ENCODE data around the gene ABHD14A.

The ABHD14A gene

DNA sequence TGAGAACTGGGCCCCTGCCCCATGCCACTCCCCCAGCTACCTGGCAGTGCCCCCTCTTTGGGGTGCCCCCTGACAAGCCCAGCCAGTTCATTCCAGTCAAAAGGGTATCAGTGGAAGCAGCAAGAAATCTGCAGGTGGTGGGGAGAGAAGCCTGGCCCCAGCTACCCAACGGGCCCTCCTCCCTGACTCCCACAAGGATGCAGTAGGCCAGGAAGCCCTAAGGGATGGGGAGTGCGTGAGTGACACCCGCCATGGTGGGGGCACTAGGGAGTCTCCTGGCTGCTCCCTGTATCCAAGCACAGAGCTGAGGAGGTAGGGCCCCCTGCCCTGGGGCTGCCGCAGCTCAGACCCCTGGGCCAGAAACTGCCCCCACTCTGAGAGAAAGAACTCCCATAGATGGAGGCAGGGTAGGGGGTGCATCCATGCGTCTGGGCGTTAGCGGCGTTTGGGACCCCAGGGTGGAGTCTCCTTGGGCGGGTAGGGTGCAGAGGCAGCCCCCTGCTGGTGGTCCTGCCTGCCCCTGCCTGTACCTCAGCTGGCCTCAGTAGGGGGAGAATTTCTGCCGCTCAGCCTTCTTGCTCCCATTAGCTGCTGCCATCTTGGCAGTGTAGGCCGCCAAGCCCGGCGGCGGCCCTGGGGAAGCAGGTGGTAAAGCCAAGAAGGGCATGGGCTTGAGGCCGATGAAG is 17.2 kb upstream of the ABHD14A start:
- DNase-seq (ENCODE audit: low spot score) = no peak

DNA sequence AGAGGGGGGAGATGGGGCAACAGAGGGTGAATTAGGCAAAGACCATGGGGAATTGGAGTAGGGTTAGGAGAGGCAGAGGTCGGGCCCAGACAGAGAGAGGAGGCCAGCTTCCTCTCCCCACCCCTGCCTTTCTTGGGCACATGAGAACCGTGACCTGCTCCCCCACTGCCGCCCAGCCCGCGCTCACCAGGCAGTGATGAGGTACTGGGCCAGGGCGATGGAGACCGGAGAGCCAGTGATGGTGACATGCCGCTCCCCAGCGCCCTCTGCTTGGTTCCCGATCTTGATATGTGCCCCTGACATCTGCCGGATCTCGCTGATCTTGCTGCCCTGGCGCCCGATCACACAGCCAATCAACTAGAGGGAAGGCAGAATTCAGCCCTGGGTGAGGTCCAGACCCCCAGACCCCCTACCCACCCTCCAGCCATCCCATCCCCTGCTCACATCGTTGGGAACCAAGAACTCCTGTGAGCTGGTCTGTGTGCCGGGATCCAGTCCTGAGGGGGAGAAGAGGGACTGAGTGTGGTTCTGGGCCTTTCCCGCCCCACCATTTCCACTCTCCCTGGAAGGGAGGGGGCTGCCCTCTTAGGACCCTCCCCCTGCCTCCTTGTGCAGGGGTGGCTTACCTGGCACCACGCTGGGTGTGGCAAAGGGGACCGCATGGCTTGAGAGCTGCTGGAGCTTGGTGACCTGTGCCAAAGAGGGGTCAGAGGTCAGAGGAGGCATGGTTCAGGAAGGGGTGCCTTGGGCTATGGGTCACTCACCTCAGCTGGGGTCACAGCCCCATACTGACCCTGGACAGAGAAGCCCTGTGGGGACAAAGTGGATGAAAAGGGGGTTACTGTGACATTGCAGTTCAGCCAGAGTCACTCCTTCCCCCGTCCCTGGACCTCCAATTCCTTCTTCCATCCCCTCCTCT is 16.0 kb upstream of the ABHD14A start:
- DNase-seq (ENCODE audit: low spot score) = no peak

DNA sequence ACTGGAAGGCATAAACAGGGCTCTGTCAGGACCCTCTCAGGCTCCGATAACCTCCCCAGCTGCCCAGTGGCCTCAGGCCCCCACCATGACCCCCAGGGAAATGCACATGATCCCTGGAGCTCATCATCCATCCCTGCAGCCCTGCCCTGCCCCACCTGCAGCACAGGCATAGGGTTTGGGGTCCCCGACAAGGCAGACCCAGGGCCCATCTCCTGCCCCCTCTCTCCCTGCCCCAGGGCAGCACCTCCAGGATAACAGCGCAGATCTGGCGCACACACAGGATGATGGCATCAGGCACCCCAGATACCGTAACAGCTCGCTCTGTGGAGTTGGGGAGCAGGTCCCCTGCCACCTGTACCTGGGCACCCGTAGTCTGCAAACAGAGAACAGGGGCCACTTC is 15.2 kb upstream of the ABHD14A start:
- DNase-seq (ENCODE audit: low spot score) = no peak

DNA sequence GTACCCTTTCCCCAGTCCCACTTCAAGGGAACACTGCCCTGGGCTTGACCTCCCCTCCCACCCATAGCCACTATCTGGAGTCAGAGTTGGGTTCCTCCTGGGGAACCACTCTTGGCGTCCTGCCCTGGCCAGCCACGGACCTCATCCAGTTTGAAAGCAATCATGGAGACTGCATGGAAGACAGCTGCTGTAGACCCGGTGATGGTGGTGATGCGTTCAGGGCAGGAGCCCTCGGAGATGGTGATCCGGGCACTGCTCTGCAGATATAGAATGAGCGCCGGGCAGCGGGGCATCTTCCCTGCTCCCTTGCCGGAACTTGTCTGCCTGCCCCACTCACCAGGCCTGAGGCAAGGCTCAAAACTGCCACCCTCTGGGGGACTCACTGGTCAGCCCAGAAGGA is 14.5 kb upstream of the ABHD14A start:
- DNase-seq (ENCODE audit: low spot score) = no peak

DNA sequence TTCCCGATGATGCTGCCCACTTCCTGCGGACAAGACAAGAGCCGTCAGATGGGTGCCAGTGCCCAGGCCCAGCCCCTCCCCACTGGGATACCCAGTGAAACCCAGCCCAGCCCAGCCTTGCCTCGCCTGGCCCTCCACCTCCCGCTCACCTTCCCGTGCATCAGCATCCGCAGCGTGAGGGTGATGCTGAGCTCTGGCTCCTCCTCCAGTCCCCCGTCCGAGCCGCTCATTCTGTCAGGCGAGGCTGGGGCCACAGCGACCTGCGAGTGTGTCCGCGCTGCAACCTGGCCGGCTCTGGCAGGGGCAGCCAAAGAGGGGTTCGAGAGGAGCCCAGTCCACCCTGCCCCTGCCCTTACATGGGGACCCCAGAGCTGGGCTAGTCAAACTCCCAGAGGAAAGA is 13.9 kb upstream of the ABHD14A start:
- DNase-seq (ENCODE audit: low spot score) = no peak

DNA sequence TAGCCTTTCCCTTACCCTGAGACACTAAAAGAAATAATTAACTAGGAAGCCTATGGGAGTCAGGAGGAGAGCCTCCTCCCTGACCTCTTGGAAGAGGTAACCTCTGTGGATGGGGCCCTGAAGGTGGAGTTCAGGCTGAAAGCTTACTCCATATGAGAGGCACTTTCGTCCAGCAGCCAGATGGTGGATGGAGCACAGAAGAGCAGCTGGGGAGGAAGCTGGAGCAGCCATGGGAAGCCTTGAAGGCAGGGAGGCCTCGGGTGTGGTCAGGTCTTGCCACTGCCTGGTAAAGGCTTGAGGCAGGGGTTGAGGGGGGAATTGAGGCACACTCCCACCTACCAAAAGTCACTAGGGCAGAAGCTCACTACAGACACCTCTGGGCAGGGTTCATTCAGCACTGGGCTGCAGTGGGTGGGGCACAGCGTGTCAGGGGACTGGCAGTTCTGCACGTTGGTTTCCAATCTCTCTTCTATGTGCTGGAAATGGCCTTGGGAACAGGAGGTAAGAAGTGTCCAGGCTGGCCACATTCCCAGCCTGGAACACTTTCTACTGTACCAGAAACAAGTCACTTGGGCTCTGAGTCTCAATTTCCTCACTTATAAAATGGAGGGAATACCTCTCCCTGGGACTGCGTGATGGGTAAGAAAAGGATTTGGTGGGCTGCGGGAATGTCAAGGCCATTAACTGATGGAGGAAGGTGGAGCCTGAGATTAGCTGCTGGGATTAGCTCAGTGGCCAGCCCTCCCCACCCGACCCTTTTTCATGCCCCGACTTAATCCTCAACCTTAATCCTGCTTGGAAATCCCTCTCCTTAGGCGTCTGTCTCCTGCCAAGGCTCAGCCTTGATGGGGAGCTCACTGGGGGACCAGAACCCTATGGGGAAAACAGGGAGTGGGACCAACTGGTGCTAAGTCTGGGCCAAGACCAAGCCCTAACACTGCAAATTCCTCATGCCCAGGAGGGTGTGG is 13.0 kb upstream of the ABHD14A start:
- DNase-seq (ENCODE audit: low spot score) = no peak

DNA sequence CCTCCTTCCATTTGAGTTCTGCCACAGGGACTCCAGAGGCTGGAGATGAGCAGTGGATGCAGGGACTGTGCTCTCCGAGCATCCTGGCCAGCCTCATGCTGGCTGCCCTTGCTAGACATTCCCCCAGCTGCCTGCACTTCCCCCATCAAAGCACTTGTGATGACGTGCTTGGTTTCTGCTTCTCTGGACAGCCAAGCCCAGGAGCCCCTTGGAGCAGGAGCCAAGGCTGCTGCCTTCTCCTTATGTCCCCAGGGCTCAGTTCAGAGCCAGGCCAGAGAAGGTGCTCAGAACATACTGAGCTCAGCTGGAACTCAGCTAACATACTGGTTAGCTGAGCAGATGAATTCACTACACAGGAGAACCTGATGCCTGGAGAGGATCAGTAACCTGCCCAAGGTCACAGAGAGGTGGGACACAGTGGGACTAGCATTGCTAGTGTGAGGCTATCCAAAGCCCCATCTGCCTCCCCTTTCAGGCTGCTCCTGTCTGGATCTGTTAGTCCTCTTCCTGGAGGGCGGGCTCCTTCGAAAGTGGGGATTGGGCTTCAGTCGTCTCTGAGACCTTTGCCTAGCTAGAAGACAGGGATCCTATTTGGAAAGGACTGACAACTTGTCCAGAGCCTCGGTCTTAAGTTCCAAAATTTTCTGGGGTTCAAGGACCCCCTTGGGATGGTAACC is 11.9 kb upstream of the ABHD14A start:
- DNase-seq (ENCODE audit: low spot score) = no peak

DNA sequence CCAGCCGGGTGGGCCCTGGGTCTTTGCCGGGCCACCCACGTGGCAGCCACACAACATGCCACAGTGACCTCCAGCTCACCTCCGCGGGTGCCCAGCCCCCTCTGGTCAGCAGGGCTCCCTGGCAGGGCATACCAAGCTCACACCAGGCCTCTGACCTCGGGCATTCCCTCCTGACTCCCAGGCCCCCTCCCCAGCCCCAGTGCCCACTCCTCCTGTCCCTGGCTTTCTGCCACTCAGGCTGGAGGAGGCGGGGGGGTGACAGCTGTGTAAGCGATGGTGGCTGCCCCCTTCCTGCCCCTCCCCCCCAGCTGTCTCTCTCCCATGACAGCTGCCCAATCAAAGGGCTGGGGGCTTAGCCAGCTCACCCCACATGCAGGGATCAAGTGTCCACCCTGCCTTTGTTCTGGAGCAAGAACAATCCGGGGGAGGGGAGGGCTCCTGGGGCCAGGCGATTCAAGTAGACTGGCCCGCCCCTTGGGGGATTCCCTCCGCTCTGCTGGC is 10.9 kb upstream of the ABHD14A start:
- peak; percentile 67 for DNase-seq (ENCODE audit: low spot score)

DNA sequence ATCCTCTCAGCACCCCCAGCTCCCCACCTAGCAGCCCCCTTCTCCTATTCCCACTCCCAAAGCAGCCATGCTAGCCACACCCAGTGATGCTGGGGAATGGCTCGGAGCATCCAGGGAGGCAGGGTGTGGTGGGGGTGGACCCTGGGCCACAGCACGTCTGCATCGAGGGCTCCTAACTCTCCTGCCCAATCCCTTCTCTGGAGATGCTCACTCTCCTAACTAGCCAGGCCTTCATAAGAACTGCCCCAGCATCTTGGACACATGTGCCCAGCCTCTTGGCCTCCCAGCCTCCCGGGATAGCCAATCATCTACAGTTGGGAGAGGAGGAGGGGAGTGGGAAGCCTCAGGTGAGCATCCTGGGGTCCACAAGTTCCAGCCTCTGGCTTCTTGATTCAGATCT is 10.3 kb upstream of the ABHD14A start:
- DNase-seq (ENCODE audit: low spot score) = no peak

DNA sequence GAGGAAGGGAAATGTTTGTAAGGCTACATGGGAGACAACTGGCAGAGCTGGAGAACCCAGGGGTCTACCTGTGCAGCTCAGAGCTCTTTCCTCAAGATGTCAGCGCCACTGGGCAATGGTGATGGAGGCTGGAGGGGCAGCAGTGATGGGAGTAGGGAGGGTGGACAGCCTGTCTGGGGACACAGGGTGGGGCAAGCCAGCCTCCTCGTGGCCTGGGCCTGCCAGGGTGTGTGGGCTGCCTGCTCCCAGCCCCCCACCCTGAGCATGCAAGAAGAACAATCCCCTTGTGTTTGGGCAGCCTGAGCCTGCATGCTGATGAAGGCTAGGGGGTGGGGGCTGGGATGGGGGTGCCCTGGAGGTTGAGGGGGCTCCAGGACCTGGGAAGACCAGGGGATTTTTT is 8.8 kb upstream of the ABHD14A start:
- peak; percentile 90 for DNase-seq (ENCODE audit: low spot score)

DNA sequence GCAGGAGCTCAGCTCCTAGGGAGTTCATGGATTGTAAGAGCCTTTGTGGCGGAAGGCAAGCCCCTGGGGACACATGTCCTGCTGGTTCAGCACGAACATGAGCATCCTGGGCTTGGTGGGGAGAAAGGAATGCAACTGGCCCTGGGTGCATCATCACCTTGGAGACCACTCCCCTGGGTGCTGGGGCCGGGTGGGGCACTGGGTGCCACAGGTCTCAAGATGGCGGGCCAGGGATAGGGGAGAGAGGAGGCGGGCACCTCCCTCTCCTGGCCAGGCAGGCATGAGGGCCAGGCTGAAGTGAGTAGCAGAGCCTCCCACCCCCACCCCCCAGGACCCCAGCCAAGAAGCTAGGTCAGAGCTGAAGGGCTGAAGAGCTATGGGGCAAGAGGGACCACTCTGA is 8.4 kb upstream of the ABHD14A start:
- DNase-seq (ENCODE audit: low spot score) = no peak

DNA sequence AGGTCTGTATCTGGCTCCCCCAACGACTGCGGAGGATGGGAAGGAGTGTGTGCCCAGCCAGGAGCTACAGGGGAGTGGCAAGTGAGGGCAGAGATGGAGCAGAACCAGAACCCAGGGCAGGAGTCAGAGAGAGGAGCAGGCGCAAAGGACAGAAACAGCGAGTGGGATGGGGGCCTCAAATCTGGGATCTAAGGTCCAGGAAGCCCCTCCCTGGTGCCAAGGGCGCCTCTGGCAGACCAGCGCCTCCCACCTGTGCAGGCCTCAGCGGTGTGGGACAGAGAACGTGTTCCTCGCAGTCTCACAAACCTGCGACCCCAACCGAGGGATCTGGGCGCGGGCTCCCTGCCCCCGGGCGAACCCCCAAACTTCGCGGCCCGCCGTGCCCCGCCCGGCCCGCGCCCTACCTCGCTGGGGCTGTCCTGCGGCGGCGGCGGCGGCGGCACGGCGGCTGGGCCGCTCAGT is 7.9 kb upstream of the ABHD14A start:
- DNase-seq (ENCODE audit: low spot score) = no peak

DNA sequence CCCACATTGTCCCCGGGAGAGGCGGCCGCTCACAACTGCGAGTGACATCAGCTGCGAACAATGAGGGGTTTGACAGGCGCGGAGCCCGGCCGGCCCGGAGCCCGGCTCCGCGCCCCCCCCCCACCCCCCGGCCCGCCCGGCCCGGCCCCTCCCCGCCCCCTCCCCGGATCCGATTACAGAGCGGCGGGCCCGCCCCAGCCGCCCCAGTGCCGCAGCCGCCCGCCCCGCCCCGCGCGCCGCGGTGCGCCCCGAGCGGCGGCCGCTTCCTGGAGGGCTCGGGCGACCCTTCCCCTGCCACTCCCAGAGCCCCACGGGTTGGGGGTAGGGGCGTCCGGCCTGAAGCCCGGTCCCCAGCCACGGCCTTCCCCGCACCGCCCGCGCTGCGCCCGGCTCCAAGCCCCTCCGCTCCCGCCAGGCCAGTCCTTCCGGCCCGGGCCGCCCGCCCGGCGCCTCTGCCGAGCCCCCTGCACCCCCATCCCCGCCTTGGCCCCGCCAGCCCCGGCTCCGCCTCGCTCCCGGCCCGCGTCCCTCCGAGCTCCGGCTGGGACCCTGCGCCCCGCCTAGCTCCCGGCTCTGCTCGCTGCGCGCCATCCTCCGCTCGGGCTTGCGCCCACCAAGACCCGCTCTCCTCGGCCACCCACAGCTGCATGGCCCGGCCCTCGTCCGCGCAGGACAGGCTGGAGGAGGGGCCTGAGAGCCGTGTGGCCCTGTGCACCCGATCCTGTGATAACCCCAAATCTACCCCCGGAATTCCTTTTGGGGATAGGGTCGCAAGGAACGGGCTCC is 7.3 kb upstream of the ABHD14A start, which contains the start of gene PCBP4:
Gene PCBP4, minus strand, starts transcription at position 71 of the 786 bp plus-strand sequence. CDS start 6,214 bp downstream, outside the sequence.
- peak; percentile 83 for DNase-seq (ENCODE audit: low spot score)

DNA sequence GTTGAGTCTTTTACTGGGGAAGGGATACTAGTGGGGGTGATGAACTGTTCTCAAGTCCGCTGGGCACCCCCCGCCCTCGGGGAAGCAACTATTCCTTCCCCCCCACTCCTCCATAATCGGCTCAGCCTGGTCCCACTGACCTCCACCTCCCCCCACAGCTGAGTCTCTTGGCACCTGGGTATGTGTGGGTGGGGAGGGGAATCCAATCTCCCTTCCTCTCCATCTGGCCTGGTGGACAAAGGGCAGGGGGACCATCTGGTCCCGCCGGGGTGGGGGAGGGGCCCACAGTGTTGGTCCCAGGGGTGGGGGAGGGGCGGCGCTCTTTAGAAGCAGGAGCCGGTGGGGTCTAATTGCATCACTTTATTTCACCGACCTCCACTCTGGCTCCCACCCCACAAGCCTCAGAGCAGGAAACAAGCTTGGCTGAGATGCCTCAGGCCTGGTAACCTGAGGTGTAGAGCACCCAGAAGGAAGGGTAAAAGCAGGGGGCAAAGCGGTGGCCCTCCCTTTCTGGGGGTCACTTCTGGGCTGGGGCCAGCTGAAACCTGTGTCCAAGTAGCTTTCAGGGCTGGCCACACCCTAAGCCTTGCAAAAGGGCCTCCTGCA is 6.6 kb upstream of the ABHD14A start:
- no peak for DNase-seq (ENCODE audit: low spot score)

DNA sequence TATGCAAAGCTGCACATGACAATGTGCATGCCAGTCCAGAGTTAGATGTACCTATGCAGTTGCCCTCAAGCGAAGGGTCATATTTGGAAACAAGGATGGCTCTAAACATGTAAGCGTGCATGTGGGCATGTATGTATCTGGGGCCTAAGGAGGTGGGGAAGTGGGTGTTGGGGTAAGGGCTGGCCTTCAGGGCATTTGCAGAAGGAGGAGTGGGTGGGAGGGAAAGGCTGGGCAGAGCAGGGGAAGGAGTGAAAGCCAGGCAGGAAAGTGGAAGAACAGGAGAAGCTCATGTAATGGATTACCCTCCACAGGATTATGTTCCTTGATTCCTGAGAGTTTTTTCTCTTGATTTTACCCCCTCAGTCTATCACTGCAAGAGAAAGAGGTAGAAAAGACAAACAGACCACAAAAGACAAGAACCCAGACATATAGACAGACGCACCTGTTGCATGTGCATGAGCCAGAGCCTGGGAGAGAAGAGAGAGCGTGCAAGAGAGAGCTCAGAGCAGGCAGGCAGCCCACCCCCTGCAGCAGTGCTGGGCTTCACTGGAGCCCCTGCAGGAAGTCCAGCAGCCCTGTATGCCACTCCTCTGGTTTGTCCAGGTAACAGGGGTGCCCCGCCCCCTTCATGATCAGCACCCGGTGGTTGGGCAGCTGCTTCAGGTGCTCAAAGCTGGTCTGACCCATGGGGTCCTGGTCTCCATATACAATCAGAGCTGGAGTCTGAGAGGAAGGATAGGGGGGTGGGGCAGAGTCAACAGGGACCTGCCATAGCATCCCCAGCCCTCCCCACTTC is 5.8 kb upstream of the ABHD14A start:
- no peak for DNase-seq (ENCODE audit: low spot score)

DNA sequence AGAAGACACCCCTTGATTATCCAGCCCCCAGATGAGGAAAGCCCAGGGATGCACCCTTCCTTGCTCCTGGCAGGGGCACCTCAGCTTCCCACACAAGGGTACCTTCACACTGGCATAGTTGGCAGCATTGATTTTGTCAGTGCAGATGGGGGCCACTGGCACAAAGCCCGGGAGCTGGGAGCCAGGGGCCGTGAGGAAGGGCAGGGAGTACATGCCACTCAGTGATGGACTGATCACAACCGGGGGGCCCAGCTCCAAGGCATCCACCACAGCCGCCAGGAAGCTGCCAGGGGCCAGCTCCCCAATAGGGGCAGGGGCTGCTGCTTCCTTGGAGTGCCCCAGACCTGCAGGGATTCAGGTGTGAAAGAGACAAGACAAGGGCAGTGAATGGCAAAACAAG is 5.0 kb upstream of the ABHD14A start:
- DNase-seq (ENCODE audit: low spot score) = no peak

DNA sequence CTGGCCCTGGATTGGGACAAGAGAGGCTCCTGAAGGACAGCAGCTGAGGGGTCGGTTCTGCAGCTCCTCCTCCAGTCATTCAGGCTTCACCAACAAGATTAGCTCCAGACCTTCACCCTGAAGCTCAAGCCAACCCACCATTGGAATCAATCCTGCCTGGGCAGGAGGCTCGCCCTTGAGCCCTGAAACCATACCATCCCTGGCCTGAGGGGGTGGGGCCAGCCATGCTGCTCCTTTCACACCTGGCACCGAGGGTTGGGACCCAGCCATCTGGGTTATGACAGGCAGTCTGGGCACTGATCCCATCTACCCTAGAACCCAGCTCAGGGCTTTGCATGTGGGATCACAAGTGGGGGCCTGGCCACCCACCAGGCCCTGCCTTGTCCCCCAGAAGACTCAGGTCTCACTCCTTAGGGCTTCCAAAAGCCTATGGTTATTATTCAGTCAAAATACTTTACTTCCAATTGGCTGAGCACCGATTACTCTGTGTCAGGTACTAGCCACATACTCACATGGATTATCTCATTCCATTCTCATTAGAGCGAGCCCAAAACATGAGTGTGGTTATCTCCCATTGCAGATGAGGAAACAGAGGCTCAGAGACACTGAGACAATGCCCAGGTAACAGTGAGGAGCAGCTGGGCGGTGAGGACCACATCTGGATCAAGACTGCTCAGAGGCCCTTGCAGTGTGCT is 4.1 kb upstream of the ABHD14A start:
- no peak for DNase-seq (ENCODE audit: low spot score)

DNA sequence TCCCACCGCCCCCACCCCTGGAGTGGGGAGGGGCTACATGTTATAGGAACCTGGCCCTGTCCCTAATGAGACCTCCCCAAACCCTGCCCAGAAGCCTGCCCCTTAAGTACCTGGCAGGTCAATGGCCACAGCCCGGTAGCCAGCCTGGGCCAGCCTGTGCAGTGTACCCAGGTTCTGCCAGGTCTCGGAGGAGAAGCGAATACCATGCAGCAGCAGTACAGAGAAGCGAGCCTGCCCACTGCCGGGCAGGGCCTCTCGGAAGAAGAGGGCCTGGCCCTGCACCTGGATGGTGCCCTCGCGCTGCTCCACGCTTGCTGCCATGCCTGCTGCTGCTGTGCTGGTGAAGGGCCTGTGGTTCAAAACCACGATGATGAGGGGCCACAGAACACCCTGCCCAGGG is 3.5 kb upstream of the ABHD14A start:
- no peak for DNase-seq (ENCODE audit: low spot score)

Data from putamen (tissue), 1 donor.